Iris pigment epithelial cell (primary cell): ENCODE measurements around the gene GPR180.

Experiments used
- DNase-seq: peaks from one replicate; pipeline ENCODE4 v3.0.0-alpha.2; 2011; ENCODE audit warnings: low read depth

GPR180 gene

DNA sequence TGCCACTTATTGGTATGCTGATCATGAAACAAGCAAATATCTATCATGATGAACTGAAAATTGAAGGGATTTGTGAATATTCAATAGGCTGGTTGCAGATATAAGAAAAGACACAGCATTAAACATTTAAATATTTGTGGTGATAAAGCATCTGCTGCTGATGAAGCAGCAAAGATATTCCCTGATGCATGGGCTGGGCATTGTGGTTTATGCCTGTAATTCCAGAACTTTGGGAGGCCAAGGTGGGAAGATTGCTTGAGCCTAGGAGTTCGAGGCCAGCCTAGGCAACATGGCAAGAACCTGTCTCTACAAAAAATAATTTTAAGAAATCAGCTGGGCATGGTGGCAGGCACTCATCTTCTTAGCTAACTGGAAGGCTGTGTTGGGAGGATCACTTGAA, 54.5 kb downstream of the GPR180 start:
- no peak for DNase-seq

DNA sequence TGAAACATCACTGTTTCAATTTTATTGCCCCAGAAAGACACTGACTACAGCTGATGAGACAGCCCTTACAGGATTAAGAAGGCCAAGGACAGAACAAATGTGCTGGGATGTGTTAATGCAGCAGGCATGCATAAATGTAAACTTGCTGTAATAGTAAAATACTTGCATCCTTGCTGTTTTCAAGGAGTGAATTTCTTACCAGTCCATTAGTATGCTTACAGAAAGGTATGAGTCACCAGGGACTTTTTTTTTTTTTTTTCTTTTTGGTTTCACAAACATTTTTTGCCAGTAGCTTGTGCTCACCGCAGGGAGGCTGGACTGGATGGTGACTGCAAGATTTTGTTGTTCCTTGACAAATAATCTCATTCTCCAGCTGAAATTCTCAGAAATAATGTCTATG, 55.1 kb downstream of the GPR180 start:
- DNase-seq = peak; percentile 97

- peak; percentile 28 for DNase-seq
Observed at GRCh38 chr13:94657167-94657566, 55.5 kb downstream of the GPR180 start.

DNA sequence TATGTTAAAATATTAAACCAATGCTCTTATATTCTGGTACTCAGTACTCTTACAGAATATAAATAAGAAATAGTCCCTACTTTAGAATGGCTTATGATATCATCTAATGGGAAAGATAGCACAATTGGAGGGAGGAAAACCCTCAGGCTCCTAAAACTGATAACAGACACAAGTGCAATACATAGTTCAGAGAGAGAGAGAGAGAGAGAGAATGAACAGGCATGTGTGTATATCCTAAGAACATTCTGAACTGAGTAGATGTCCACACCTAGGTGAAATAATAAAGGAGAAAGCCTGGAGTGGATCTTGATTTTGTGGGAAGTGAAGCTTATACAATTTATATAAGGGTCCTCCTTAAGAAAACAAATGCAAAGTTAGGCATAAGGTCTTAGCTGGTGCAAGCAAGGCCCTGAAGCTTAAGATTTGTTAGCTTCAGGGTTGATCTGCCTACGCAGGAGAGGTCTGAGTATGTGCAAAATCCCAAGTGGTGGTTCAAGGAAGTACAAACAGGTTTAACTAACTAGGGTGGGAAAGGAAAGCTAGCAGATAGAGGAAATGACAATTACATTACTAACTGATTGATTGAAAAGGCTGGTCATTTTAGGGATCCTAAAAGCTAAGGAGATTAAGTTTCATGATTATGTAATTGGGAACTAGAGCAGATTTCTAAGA, 57.4 kb downstream of the GPR180 start:
- peak; percentile 11 for DNase-seq

- DNase-seq = no peak
Observed at GRCh38 chr13:94659598-94659946, 57.9 kb downstream of the GPR180 start.

- peak; percentile 31 for DNase-seq
Observed at GRCh38 chr13:94660695-94661326, 59.2 kb downstream of the GPR180 start.

DNA sequence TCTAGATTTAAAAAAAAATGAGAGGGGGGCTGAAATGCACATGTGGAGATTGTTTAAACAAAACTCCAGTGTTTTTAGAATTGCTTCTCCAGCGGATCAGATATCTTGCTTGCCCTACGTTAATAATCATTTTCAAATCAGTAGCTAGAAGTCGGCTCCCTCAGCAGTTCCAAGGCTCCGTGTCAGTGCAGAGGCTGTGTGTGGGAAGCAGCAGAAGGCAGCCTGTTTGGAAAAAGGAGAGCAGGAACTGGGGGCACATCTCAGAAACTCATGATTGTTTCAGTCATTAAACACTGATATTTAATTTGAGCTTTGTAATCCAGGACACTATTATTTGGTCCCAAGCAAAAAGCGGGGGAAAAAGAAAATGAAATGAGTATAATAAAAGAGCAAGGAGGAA, 59.7 kb downstream of the GPR180 start:
- no peak for DNase-seq

DNA sequence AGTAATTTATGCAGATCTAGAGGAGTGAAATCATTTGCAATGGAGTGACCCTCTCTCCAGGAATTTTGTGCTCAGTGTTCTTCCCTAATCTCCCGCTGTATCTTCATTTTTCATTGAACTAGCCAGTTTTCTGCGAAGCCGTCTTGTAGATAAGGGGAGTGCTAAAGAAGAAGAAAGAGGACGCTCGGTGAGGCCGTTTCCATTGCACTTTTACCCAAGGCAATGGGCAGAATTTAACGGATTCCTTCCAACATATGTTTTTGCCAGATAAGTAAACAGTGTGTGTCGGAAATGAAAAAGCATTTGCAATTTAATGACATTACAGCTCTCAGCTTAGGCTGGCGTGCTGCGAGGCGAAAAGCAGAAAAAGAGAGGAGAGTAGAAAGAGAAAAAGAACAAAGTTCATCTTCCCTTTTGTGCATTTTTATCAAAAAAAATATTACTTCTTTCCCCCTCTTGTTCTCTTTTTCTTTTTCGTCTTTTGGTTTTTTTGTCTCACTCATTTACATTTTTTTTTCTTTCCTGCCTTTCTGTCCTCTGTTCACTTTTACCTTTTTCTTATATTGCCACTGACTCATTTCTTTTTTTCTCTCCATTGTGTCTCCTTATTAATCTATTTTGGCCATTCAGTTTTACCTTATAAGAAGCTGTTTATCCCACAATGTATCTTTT, 60.8 kb downstream of the GPR180 start:
- DNase-seq = no peak

DNA sequence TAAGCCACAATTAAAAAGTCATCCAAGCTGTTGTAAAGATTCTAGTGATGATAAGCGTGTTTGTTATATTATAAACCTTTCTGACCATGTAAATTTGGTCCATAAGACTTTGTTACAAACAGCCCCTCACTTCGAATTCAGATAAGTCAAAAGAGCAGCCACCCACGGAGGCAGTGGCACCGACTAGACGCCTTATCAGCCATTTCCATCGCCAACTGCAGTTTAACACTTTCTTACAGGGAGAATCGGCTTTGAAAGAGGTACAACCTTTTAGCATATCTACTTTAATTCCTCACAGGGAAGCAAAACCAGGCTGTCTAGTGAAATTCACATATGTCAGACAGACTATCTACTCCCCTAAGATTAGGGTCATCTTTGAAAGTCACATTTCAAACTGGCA, 63.2 kb downstream of the GPR180 start:
- no peak for DNase-seq

DNA sequence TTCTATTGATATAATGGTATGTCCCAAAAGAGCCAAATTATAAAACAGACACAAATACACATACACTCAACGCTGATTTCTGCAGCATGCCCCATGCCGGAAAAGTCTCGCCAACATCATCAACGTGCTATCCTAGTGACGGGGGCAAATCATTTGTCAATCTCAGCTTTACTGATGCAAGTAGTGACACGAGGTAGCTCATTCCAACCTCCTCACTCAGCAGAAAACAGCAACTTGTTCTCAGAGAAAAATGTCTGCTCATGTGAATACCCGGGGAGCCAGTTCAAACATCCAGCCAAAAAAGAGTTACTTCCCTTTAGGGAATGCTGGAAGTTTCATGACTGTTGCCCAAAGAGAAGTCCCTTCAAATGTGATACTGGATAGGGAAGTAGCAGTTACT, 64.4 kb downstream of the GPR180 start:
- DNase-seq = no peak

DNA sequence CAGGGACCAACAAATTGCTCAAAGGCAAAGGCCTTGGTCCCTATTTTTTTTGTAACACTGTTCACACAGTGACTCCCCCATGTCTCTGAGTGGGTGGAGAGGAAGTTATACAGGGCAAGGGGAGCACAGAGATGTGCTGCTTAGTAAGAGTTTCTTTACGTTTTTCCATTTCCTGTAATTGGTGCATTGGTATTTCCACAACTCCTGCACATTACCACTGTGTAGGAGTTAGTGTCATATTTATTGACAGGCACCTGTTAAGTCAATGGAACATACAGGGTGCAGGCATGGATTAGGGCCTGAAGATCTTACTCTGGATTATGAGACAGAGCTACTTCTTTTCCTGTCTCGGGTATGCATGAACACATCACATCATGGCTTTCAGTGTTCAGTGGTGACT, 65.5 kb downstream of the GPR180 start:
- no peak for DNase-seq

- no peak for DNase-seq
Observed at GRCh38 chr13:94672400-94672799, 70.7 kb downstream of the GPR180 start.

- no peak for DNase-seq
Observed at GRCh38 chr13:94673851-94674250, 72.2 kb downstream of the GPR180 start.

- DNase-seq = peak; percentile 39
Observed at GRCh38 chr13:94674609-94675348, 73.1 kb downstream of the GPR180 start.

DNA sequence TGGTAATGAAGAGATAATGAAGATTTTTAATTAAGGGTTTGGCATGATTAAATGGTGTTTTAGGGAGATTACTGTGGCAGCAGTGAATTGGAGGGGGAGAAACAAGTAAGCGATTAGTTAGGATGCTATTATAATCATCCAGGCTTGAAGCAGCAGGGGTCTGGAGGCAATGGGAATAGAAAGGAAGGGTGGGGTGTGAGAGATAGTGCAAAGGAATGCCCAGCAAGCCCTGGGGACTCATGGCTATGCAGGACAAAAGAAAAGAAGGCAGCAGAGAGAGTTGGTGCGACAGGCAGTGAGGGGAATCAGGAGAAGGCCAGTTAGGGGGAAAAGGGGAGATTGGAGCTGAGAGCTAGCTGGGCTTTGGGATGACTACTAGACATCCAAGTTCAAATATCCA, 76.1 kb downstream of the GPR180 start:
- no peak for DNase-seq

GRCh38 chr13:94678845-94679244, 77.2 kb downstream of the GPR180 start:
- DNase-seq = no peak

DNA sequence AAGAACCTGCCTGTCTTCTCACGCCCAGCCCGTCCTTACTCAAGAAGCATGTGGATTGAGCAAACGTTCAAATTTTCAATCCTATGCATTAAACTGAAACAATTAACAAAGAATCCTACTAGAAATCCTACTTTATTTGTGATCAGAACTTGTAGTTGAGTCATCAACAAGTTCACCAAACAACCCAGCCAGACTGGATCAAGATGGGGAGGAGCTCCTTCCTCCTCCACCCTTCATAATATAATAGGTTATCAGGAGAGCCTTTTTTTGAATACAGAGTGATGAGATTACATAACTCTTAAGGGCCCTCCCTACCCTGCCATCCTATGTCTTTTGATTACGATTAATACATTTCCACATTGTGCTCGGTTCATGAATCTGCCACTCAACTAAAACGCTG, 78.0 kb downstream of the GPR180 start:
- DNase-seq = no peak

- DNase-seq = no peak
Observed at GRCh38 chr13:94682229-94682628, 80.6 kb downstream of the GPR180 start.

- DNase-seq = no peak
Observed at GRCh38 chr13:94683409-94683808, 81.8 kb downstream of the GPR180 start.
